ENCODE results near the gene ALDH16A1. TPM values are rescaled to one million over a fixed set of nuclear protein-coding genes. Genes with fewer than 3 reads are reported as not detected.

Gene ALDH16A1
- total and polyA plus RNA-seq, 2 of the 8 experiments (the other 6 are each of a cell fraction or from before 2014, with no cell fraction given): 30.5 to 34.3 TPM

- Histone ChIP-seq H3K23me2 (ENCODE audit: low read depth, low read length) (no peaks in the 10 kb centered on the region; the same call in 1 of the 2 replicates), H2AFZ (ENCODE audit: low read length) (no peak overlapping the region), H3K79me2 (ENCODE audit: control insufficient read depth in 1 of 2, insufficient read depth in 2 of 2, low read length in 2 of 2) (no peaks in the 10 kb centered on the region), H2BK120ac (replicated peaks; ENCODE audit: low read depth, low read length) (no peak overlapping the region), H3K56ac (replicated peaks; ENCODE audit: insufficient read length, low read depth, low read length) (no peak overlapping the region), H3K9me3 (ENCODE audit: insufficient read depth in 2 of 2, low read depth in 1 of 2, low read length in 1 of 2) (no peaks in the 10 kb centered on the region; a peak in 1 of 4 replicates), H3K27me3 (replicated peaks in 1 of 4; ENCODE audit: control insufficient read depth in 3 of 4, extremely low read depth in 1 of 4, insufficient read depth in 3 of 4, low read length in 3 of 4) (peaks cover 0 to 5% (median 0%) of the 10 kb centered on the region in 4 experiments; a peak in 4 of 7 replicates), H3K27ac (ENCODE audit: low read depth, low read length) (no peak overlapping the region), H3K18ac (ENCODE audit: extremely low read depth, low read length) (no peak overlapping the region), H3K23ac (ENCODE audit: insufficient read length) (no peak overlapping the region), H4K91ac (replicated peaks; ENCODE audit: insufficient read length, low read length) (no peak overlapping the region), H3K9ac (replicated peaks in 1 of 4; ENCODE audit: extremely low read depth in 1 of 4, low read depth in 3 of 4, low read length in 3 of 4) (no peak overlapping the region), H3K4me1 (replicated peaks in 1 of 4; ENCODE audit: control insufficient read depth in 3 of 4, insufficient read depth in 4 of 4, low read length in 3 of 4) (peaks cover 0 to 10% (median 3%) of the 10 kb centered on the region in 4 experiments; a peak in 6 of 7 replicates), H2BK12ac (ENCODE audit: low read depth, low read length) (no peak overlapping the region), H2AK5ac (ENCODE audit: low read depth, low read length) (no peak overlapping the region), H2BK20ac (ENCODE audit: low read length) (no peak overlapping the region), H3K79me1 (ENCODE audit: low read depth, low read length) (no peaks in the 10 kb centered on the region), H4K5ac (ENCODE audit: insufficient read length, low read depth, low read length) (no peak overlapping the region), H2BK15ac (ENCODE audit: low read length) (no peak overlapping the region), H2BK5ac (ENCODE audit: low read depth, low read length) (no peak overlapping the region), H4K20me1 (replicated peaks in 1 of 2; ENCODE audit: control insufficient read depth in 1 of 2, insufficient read depth in 2 of 2, low read length in 2 of 2) (no peaks in the 10 kb centered on the region), H3K4me3 (ENCODE audit: extremely low read depth in 1 of 4, insufficient read depth in 2 of 4, low read depth in 3 of 4, low read length in 4 of 4) (no peak overlapping the region), H3K14ac (ENCODE audit: insufficient read length) (no peak overlapping the region), H3K36me3 (ENCODE audit: control insufficient read depth in 2 of 4, insufficient read depth in 4 of 4, low read length in 3 of 4) (peaks cover 2 to 5% (median 3%) of the 10 kb centered on the region in 4 experiments; a peak in 4 of 8 replicates), H3K4me2 (ENCODE audit: insufficient read depth in 1 of 2, low read depth in 2 of 2, low read length in 2 of 2) (no peak overlapping the region), H3K4ac (replicated peaks; ENCODE audit: insufficient read length, low read depth, low read length) (no peak overlapping the region), H4K8ac (ENCODE audit: extremely low read depth, insufficient read depth, low read length) (no peak overlapping the region)
- ChIA-PET CTCF (ENCODE audit: partially characterized antibody) (interaction anchor here (0.6 to 2.7 kb wide), 5 partner anchors 11 to 85 kb away, joined by 3 to 15 read pairs (median 3); no protein-coding TSS in a partner anchor), POLR2A (ENCODE audit: partially characterized antibody) (interaction anchor here (1.0 to 6.8 kb wide), 5 partner anchors 18 to 74 kb away, joined by 3 to 50 read pairs (median 4); partner anchors contain the start of genes ALDH16A1, PIH1D1 and RPS11)
- FAIRE-seq (no peak), DNase-seq (ENCODE audit: low read depth in 1 of 2, low spot score in 2 of 2) (no peak)
- WGBS, 2 experiments (ENCODE audit: extremely low coverage in 1 of 2, insufficient coverage in 1 of 2, insufficient read length in 1 of 2, insufficient replicate concordance in 2 of 2, low coverage in 1 of 2, low lambda C conversion rate in 2 of 2, missing lambda C conversion rate in 1 of 2): 95% methylated on average over 8 of the region's 8 CpGs; no CpG with 5 or more reads in 1 of the 2 experiments
- TF ChIP-seq POLR2AphosphoS5 (IDR thresholded peaks at IDR 0.05; ENCODE audit: low read depth, low read length) (no peak), JUN (IDR thresholded peaks at IDR 0.05; ENCODE audit: low read depth, low read length) (no peak), ATF2 (IDR thresholded peaks at IDR 0.05; ENCODE audit: low read length) (no peak), FOSL1 (IDR thresholded peaks at IDR 0.05; ENCODE audit: insufficient read depth, low read depth, low read length) (no peak), POLR2A (IDR thresholded peaks at IDR 0.05; ENCODE audit: control extremely low read depth in 1 of 2, low read depth in 2 of 2, low read length in 2 of 2) (no peak), SP1 (IDR thresholded peaks at IDR 0.05; ENCODE audit: low read depth, low read length) (no peak), ZNF274 (IDR thresholded peaks at IDR 0.05; ENCODE audit: borderline replicate concordance, extremely low read depth, low read length) (no peak), CEBPB (IDR thresholded peaks at IDR 0.05; ENCODE audit: low read depth, low read length) (no peak), CTBP2 (IDR thresholded peaks at IDR 0.05; ENCODE audit: borderline replicate concordance, insufficient read depth, insufficient read length, low read length) (no peak), POU5F1 (IDR thresholded peaks at IDR 0.05; ENCODE audit: low read depth, low read length) (no peak)
Observed at GRCh38 chr19:49470615-49470978, 17.6 kb downstream of the ALDH16A1 start.

Data from H1 (cell line).